GM18517 (cell line): ENCODE measurements around the gene AP1AR.
"Not testable (repeated sequence)": the region's sequence is repeated elsewhere in the genome, so short reads cannot be mapped to it uniquely, and the experiment has no call there.

Experiments used
- ATAC-seq: cut with Tn5 transposase; IDR thresholded peaks from one replicate; pipeline ENCODE4 v1.9.1; 2021; ENCODE audit warnings: mild to moderate bottlenecking, moderate library complexity; ENCODE audit not compliant: unreplicated experiment

The AP1AR gene

GRCh38 chr4:112231779-112232713 lies at the start of gene AP1AR:
AP1AR (plus strand) TSS chr4:112231787; CDS start chr4:112232092, 305 bp downstream.
- peak; percentile 61 for ATAC-seq

DNA sequence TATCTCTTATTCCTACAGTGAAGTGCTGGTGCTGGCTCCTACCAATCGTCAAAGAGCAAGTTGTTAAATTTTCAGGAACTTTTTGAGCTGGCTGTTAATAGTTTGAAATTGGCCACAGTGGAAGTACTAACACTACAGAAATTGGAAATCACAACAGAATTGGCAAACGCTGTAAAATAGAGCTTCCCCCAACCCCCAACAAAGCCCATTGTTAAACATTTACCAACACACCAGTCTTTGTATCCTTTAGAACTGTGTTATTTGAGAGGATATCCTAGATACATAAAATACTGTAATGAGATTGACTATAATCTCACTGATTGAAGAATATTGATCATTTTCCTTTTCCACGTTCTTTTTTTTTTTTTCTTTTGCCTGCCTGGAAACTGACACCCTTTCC lies 49.0 kb upstream of the AP1AR start:
- ATAC-seq: no peak

DNA sequence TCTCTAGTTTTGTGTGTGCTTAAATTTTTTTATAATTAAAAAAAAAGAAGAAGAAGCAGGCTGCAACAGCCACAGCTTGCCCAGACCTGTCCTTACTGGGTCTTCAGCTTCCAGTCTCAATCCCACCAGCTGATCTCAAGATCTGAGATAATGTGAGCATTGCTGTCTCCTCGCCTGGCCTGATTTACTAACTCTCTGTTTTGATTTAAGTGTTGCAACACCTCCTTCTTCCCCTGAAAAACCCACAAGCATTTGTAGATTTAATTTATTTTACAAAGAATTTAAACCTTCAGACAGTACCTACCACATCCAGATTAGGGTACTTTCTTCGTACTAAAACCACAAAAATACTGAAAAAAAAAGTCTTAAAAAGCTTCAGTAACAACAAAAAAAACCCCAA lies 48.3 kb upstream of the AP1AR start:
- no peak for ATAC-seq

- no peak for ATAC-seq
Observed at GRCh38 chr4:112184438-112184837, 47.1 kb upstream of the AP1AR start.

DNA sequence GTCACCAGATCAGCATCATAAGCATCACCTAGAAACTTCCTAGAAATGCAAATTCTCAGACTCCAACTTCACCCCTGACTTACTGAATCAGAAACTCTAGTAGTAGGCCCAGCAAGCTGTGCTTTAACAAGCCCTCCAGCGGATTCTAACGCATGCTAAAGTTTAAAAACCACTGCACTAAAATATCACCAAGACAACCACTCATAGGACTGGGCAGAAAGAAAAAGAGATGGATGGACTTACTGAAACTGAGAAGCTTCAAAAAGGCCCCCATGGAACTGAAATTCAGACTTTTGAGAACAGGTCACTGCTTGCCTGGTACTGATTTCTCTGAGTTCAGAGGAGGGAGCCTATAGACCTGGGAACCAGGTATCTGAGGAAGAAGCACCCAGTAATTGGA lies 46.3 kb upstream of the AP1AR start:
- no peak for ATAC-seq

DNA sequence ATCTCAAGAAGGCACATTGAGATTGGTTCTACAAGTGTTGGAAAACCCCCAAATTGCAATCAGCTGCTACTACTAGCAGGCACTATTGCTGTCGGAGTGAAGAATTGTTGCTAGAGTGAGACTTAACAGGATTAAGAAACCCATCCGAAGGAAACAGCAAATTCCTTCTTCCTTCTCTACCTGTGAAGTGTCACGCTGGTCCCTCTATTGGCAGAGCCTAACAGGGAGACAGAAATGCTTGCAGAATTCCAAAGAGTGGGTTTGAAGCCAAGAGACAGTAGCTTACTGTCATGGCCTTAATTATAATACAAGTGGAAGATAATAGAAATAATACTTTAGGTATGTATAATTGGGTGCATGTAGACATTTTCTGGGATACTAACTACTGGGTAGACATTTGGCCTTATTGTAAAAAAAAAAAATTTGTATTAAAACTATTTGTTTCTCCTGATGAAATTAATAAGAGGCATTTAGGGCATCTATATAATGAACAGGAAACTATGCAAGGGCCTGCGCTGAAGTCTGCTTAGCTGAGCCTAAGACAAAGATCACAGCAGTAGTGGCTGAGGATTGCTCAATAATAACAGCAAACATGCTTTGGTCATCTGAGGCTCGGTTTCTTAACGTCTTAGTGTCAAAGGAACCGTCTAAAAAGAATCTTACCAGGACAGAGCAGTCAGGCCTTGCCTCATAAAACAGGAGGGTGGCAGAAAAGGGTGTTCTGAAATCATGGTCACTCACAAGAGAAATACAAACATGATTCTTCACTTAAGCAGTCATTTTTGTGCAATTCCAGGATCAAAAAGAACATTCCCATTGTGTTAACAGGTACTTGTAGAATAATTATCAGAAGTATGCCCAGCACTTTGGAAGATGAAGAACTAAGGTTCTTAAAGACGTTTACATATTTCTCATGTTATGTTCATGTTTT lies 45.6 kb upstream of the AP1AR start:
- ATAC-seq: no peak

DNA sequence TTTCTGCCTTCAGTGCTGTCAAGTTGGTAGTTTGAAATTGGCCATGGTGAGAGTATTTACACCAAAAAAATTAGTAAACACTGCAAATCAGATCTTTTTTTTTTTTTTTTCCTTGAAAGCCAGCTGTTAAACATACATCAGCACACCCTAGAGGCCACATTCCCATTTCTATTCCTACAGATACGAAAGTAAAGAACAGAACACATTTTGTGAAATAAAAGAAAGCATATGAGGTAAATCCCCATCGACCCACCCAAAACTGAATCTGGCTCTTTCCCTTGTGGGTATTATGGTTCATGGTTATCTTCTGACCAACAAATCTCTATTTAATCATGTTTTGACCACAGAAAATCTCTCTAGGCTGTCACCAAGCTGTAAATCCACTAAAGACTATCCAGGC lies 41.8 kb upstream of the AP1AR start:
- no peak for ATAC-seq

GRCh38 chr4:112190684-112191083 lies 40.9 kb upstream of the AP1AR start:
- no peak for ATAC-seq

- no peak for ATAC-seq
Observed at GRCh38 chr4:112196461-112196860, 35.1 kb upstream of the AP1AR start.

GRCh38 chr4:112199041-112199440 lies 32.5 kb upstream of the AP1AR start:
- peak; percentile 12 for ATAC-seq

DNA sequence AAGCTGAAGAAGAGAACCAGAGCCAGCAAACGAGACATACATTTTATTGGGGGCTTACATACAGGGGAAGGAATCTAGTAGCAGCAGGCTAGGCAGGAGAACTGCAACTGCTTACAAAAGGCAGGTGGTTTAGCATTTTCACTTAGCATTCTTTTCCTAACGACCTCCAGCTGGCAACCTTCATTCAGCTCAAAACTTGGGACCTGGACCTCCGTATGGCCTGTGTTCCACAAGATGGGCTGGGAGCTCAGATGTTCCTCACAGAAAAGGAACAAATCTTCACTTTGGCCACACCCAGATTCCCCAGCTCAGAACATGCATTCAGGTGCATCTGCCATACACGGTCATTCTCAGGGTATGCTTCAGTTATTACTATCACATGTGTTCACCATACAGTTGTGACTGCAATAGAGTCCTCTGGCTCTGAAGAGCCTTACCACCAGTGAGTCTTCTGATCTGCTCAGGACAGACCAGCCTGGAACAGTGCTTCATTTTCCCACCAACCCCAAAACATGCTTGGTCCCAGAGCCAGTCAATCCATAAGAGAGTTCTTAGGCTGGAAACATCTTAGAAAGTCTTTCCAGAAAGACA lies 29.6 kb upstream of the AP1AR start:
- ATAC-seq: no peak

DNA sequence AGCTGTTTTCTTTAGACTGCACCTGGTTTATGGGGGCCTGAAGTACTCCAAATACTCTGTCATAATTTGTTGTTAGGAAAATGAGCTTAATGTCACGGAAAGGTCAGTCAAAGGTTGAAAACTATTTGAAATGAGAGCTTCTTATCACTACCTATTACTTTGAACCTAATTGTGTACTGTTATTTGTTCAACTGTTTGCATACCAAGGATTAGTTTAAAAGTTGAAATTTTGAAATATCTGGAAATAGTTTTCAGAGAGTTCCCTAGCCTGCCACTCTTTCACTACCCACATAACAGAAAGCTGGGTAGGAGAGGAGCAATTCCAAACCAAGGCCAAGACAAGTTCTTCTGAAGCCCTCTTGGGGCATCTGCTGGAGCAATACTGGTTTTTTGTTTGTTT lies 28.0 kb upstream of the AP1AR start:
- ATAC-seq: no peak

DNA sequence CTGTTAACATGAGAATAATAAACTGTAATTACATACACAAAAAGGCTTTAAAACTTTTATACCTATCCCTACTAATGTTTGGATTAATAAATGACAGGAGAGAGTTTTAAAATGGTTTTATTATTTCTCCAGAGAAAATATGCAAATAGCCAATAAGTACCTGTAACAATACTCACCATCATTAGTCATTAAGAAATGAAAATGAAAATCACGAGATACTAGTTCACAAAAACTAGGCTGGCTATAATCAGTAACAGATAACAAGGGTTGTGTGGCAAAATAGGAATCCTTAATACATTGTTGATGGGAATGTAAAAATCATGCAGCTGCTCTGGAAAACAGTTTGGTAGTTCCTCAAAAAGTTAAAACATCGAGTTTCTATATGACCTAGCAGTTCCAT lies 25.2 kb upstream of the AP1AR start:
- peak; percentile 56 for ATAC-seq

GRCh38 chr4:112208137-112209095 lies 23.2 kb upstream of the AP1AR start:
- ATAC-seq: not testable (repeated sequence)

DNA sequence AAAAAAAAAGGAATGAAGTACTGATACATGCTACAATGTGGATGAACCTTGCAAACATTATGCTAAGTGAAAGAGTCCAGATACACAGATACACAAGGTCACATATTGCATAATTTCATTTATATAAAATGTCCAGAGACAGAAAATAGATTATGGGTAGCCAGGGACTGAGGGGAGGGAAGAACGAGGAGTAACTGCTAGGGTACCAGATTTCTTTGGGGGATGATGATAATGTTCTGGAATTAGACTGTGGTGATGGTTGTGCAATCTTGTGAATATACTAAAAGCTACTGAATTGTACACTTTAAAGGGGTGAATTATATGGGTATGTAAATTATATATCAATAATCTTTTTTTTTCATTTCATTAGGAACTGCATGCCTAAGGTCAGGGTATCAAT lies 20.8 kb upstream of the AP1AR start:
- ATAC-seq: no peak

DNA sequence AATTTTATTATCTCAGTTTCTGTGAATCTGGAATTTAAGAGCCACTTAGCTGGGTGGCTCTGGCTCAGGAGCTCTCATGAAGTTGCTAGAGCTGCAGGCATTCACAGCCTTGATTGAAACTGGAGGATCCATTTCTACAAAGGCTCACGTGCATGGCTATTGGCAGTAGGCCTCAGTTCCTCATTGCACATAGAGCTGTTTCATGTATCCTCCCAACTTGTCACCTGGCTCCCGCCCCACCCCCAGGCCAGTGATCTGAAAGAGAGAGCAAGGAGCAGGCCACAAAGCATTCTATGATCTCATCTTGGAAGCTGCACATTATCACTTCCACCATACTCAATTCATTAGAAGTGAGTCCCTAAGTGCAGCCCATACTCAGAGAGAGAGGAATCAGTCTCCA lies 18.5 kb upstream of the AP1AR start:
- ATAC-seq: no peak

DNA sequence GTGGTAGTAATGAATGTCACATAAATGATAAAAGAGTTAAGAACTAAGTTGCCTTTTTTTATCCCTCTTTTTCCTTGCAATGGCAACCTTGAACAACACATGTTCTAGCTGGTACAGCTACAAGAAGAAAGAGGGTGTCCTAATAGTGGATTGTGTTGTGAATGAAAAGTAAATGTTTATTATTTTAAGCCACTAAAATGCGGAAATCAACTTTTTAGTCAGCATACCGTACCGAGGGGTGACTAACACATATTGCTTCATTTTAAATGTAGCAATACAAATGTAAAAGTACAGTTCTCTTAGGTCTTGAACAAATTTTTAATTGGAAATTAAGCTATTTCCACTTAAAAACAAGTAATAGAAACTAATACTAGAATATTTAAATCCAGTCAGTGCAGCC lies 17.7 kb upstream of the AP1AR start:
- ATAC-seq: no peak

DNA sequence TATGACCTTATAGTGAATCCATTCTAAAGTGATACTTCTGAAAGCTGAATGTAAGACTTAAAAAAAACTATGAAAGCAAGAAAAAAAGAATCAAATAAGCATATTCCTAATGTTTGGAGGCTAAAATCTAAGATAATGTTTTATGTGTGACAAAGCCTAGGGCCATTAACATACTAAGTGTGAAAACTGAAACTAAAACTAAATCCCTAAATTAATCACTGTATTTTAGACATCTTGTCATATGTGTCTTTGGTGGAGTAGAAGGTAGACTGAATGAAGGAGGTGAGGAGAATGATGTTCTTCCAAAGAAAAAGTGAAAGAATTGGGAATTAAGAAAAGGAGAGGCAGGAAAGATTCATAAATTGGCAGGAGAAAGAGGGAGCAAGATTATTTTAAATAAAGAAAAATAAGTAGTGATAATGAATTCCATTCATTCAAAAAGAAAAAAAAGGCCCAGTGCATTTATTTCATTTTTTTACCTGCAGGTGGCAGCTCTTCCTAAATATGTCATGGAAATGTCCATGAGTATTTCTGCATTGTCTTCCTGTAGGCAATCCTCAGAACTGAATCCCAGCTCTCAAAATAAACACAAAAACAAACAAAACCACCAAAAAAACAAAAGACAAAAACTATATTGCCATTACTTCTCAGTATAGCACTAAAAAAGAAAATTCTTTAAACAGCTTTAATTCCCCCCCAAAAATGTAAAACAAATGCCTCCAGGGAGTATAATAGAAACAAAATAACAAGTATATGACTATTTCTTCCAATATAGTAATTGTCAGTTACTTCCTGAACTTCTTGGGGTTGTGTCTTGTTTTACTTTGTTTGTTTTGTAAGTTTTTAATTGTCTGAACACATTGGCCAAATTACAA lies 17.0 kb upstream of the AP1AR start:
- peak; percentile 58 for ATAC-seq

- ATAC-seq: no peak
Observed at GRCh38 chr4:112219826-112220366, 11.7 kb upstream of the AP1AR start.
